ENCODE measurements around the gene RMC1.

GRCh38 chr18:23460285-23461273 lies 42.7 kb upstream of the RMC1 start:
- no peak for TF ChIP-seq POLR2A (IDR thresholded peaks at IDR 0.05)
- TF ChIP-seq, protein P1, sequence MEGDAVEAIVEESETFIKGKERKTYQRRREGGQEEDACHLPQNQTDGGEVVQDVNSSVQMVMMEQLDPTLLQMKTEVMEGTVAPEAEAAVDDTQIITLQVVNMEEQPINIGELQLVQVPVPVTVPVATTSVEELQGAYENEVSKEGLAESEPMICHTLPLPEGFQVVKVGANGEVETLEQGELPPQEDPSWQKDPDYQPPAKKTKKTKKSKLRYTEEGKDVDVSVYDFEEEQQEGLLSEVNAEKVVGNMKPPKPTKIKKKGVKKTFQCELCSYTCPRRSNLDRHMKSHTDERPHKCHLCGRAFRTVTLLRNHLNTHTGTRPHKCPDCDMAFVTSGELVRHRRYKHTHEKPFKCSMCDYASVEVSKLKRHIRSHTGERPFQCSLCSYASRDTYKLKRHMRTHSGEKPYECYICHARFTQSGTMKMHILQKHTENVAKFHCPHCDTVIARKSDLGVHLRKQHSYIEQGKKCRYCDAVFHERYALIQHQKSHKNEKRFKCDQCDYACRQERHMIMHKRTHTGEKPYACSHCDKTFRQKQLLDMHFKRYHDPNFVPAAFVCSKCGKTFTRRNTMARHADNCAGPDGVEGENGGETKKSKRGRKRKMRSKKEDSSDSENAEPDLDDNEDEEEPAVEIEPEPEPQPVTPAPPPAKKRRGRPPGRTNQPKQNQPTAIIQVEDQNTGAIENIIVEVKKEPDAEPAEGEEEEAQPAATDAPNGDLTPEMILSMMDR (IDR thresholded peaks at IDR 0.05), result no peak

All from testis (tissue), 2 donors.